GM23248 (cell line): ENCODE data around the gene YBX3. TPM values are rescaled to one million over a fixed set of nuclear protein-coding genes. Genes with fewer than 3 reads are reported as not detected.
A peak's percentile ranks its signal among the peaks of the same experiment; 100 is the strongest.
"Not testable (repeated sequence)": the region's sequence is repeated elsewhere in the genome, so short reads cannot be mapped to it uniquely, and the experiment has no call there.

Experiments used
- DNase-seq: peaks from one replicate; pipeline ENCODE4 v3.0.0-alpha.2; 2015
- H2AFZ ChIP-seq: fragments of 200-600 bp; sonication (generic); 2 replicates; pipeline ENCODE4 v1.6.1; 2016; ENCODE audit warnings: antibody characterized with exemption
- H3F3A ChIP-seq: fragments of 200-600 bp; sonication (generic); 2 replicates; pipeline ENCODE4 v1.6.1; 2016; ENCODE audit warnings: mild to moderate bottlenecking, antibody characterized with exemption, mixed run types; ENCODE audit not compliant: insufficient read depth
- H3K27ac ChIP-seq: fragments of 200-600 bp; sonication (generic); 2 replicates; pipeline ENCODE4 v1.5.1; 2016; ENCODE audit warnings: mild to moderate bottlenecking
- H3K27me3 ChIP-seq: fragments of 200-600 bp; sonication (generic); replicated peaks from 2 replicates; pipeline ENCODE4 v1.6.1; 2016; ENCODE audit warnings: mild to moderate bottlenecking; ENCODE audit not compliant: insufficient read depth
- H3K36me3 ChIP-seq: fragments of 200-600 bp; sonication (generic); 2 replicates; pipeline ENCODE4 v1.6.1; 2016; ENCODE audit warnings: low read depth, mild to moderate bottlenecking
- H3K4me1 ChIP-seq: fragments of 200-600 bp; sonication (generic); 2 replicates; pipeline ENCODE4 v1.6.1; 2016; ENCODE audit warnings: mild to moderate bottlenecking; ENCODE audit not compliant: insufficient read depth
- H3K4me2 ChIP-seq: fragments of 200-600 bp; sonication (generic); one replicate; pipeline ENCODE4 v1.6.1; 2016; ENCODE audit warnings: mild to moderate bottlenecking; ENCODE audit not compliant: unreplicated experiment
- H3K4me3 ChIP-seq: fragments of 200-600 bp; sonication (generic); 2 replicates; pipeline ENCODE4 v1.5.1; 2016; ENCODE audit warnings: mild to moderate bottlenecking
- H3K79me2 ChIP-seq: fragments of 200-600 bp; sonication (generic); 2 replicates; pipeline ENCODE4 v1.6.1; 2016; ENCODE audit warnings: mild to moderate bottlenecking; ENCODE audit not compliant: insufficient read depth
- H3K9ac ChIP-seq: fragments of 200-600 bp; sonication (generic); 2 replicates; pipeline ENCODE4 v1.6.1; 2016; ENCODE audit warnings: mild to moderate bottlenecking
- H3K9me2 ChIP-seq: fragments of 200-600 bp; sonication (generic); 2 replicates; pipeline ENCODE4 v1.6.1; 2016; ENCODE audit warnings: mixed run types, mild to moderate bottlenecking, moderate library complexity; ENCODE audit not compliant: insufficient read depth
- H3K9me3 ChIP-seq: fragments of 200-600 bp; sonication (generic); one replicate; pipeline ENCODE4 v1.6.1; 2017; ENCODE audit warnings: low read depth
- H4K20me1 ChIP-seq: fragments of 200-600 bp; sonication (generic); 2 replicates; pipeline ENCODE4 v1.6.0; 2016; ENCODE audit not compliant: insufficient read depth
- EZH2 ChIP-seq: fragments of 200-600 bp; sonication (generic); IDR thresholded peaks from 2 replicates; pipeline ENCODE4 v1.6.1; 2018; ENCODE audit warnings: antibody characterized with exemption, mild to moderate bottlenecking; ENCODE audit not compliant: insufficient read depth, poor library complexity, severe bottlenecking
- EZH2phosphoT487 ChIP-seq: fragments of 200-600 bp; sonication (generic); IDR thresholded peaks from 2 replicates; pipeline ENCODE4 v1.6.1; 2018; ENCODE audit warnings: antibody characterized with exemption, moderate library complexity, mild to moderate bottlenecking, low read depth; ENCODE audit not compliant: insufficient read depth
- WGBS, 2 experiments: methylation state at CpG; one replicate each; pipeline ENCODE4 v1.1.6; 2015 to 2017; ENCODE audit warnings: low lambda C conversion rate in 2 of 2, low coverage in 1 of 2; ENCODE audit errors: missing lambda C conversion rate in 2 of 2; 5-methylcytosine and 5-hydroxymethylcytosine counted together
- in situ Hi-C: fragments of 300-500 bp; cut with MboI; formaldehyde crosslinking; loops from 2 replicates; pipeline ENCODE4 v1.15.0; 2020
- polyA plus RNA-seq: library from polyadenylated mRNA; unstranded; fragments of >200 nt; fragmentation: Nextera tagmentation; extraction: Ambion mirVana; gene quantifications from 2 replicates; pipeline ENCODE4 v1.2.1, GENCODE V29; 2016
- total RNA-seq: library from RNA; depleted of rRNA; stranded (reverse); fragments of >200 nt; shearing (Covaris generic); gene quantifications from 2 replicates; pipeline ENCODE4 v1.2.3, GENCODE V29; 2014

The YBX3 gene
- total and polyA plus RNA-seq, 2 experiments from 2014 or later, result 108 to 215 TPM

DNA sequence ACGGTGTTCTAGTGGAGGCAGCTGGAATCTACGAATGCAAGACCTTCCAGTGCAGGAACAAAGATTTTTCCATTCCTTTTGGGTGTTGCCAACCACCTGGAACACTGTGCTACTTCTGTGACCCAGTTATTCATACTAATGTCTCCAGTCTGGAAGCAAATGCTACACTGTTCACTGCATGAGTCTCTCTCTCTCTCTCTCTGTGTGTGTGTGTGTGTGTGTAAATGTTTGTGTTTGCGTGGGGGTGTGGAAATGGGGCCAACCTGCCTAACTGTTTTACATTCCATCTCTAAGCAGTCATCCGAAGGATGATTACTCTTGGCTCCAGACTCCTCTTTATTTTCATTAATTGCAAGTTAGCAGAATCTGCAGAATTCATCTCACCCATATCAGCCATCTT, 29.9 kb upstream of the YBX3 start:
- Histone ChIP-seq H4K20me1 (no peaks in the 10 kb centered on the region), H3K4me2 (no peak overlapping the region), H2AFZ (no peak overlapping the region), H3K4me3 (no peak overlapping the region), H3K27me3 (no peaks in the 10 kb centered on the region), H3K36me3 (no peaks in the 10 kb centered on the region), H3K4me1 (peaks cover 13% of the 10 kb centered on the region), H3K27ac (no peak overlapping the region), H3F3A (no peaks in the 10 kb centered on the region), H3K9me3 (no peaks in the 10 kb centered on the region), H3K79me2 (no peaks in the 10 kb centered on the region), H3K9me2 (no peaks in the 10 kb centered on the region), H3K9ac (no peak overlapping the region)
- peak; percentile 76 for DNase-seq
- TF ChIP-seq EZH2 (no peak), EZH2phosphoT487 (no peak)
- WGBS, 2 experiments, result 4% methylated on average over 4 of the region's 4 CpGs
- in situ Hi-C loops, result loop anchor here (10.0 kb wide), 1 partner anchor 518 kb away; no protein-coding TSS in a partner anchor

GRCh38 chr12:10750385-10750727, 27.2 kb upstream of the YBX3 start:
- Histone ChIP-seq H3K27ac (no peak overlapping the region), H3K4me3 (no peak overlapping the region), H4K20me1 (no peaks in the 10 kb centered on the region), H3F3A (no peaks in the 10 kb centered on the region), H3K9me2 (no peaks in the 10 kb centered on the region), H3K4me1 (peaks cover 13% of the 10 kb centered on the region), H3K36me3 (no peaks in the 10 kb centered on the region), H3K4me2 (peak overlapping the region; percentile 42), H3K9ac (no peak overlapping the region), H3K9me3 (no peaks in the 10 kb centered on the region), H3K27me3 (no peaks in the 10 kb centered on the region; the same call in 1 of the 2 replicates), H3K79me2 (no peaks in the 10 kb centered on the region), H2AFZ (peak overlapping the region; percentile 93)
- in situ Hi-C loops, result loop anchor here (10.0 kb wide), 1 partner anchor 516 kb away; no protein-coding TSS in a partner anchor
- TF ChIP-seq EZH2 (no peak), EZH2phosphoT487 (no peak)
- WGBS, 2 experiments, result 0% methylated on average over 4 of the region's 4 CpGs
- no peak for DNase-seq

DNA sequence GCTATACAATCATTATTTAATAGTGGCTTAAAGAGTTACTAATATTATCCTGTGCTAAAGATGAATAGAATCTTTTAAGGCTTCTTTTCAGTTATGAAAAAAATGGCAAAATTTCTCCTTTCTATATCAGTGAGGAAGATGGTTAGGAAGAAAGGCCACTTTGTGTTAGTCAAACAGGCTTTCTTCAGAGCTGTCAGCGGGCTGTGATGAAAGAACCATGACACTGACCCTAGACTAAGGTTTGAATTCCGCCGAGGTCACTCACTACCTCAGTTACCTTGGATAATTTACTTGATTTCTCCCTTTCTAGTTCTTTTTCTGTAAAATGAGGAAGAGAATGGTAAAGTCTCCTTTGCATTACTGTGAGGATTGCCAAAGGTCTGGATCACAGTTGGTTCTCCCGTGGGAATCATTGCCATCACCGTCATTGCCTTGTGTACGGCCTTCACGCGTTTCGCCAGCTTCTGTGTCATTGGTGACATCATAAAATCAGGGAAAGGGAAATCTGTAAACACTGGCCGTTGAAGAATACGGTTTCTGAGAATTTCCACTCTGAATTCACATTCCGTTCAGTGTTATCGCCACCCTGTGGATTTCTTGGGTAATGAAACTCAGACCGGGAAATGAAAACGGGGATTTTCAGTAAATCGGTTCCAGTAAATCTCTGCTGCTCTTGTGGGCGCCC, 26.7 kb upstream of the YBX3 start:
- peak overlapping the region; percentile 55 for H3K4me3 ChIP-seq
- peak overlapping the region; percentile 79 for H3K4me2 ChIP-seq
- no peaks in the 10 kb centered on the region for H3K36me3 ChIP-seq
- H2AFZ ChIP-seq, result peak overlapping the region; percentile 93
- H3F3A ChIP-seq, result no peaks in the 10 kb centered on the region
- peak overlapping the region; percentile 32 for H3K27ac ChIP-seq
- no peaks in the 10 kb centered on the region for H3K9me3 ChIP-seq
- no peaks in the 10 kb centered on the region for H3K9me2 ChIP-seq
- H3K4me1 ChIP-seq, result peaks cover 13% of the 10 kb centered on the region
- no peaks in the 10 kb centered on the region for H4K20me1 ChIP-seq
- H3K9ac ChIP-seq, result peak overlapping the region; percentile 67
- no peak for TF ChIP-seq EZH2phosphoT487
- no peak for TF ChIP-seq EZH2
- 10 to 14% methylated on average over 17 of the region's 17 CpGs for WGBS, 2 experiments
- H3K27me3 ChIP-seq, result no peaks in the 10 kb centered on the region; the same call in 1 of the 2 replicates
- in situ Hi-C loops, result loop anchor here (10.0 kb wide), 1 partner anchor 515 kb away; no protein-coding TSS in a partner anchor
- DNase-seq, result peak; percentile 96
- no peaks in the 10 kb centered on the region for H3K79me2 ChIP-seq

GRCh38 chr12:10747730-10748129, 24.6 kb upstream of the YBX3 start:
- in situ Hi-C loops, result no loop called here
- 54 to 60% methylated on average over 11 of the region's 11 CpGs for WGBS, 2 experiments

GRCh38 chr12:10743420-10743819, 20.3 kb upstream of the YBX3 start:
- H3K4me3 ChIP-seq, H3K9ac ChIP-seq, H3K9me2 ChIP-seq, H3K27ac ChIP-seq, H3K27me3 ChIP-seq, H3F3A ChIP-seq, in situ Hi-C loops, H4K20me1 ChIP-seq, H3K9me3 ChIP-seq, H3K79me2 ChIP-seq, H3K36me3 ChIP-seq, H2AFZ ChIP-seq, H3K4me1 ChIP-seq, DNase-seq, H3K4me2 ChIP-seq: not testable (repeated sequence)
- 55 to 62% methylated on average over 6 of the region's 6 CpGs for WGBS, 2 experiments

More at GRCh38 chr12:10747730-10748129, 24.6 kb upstream of the YBX3 start:
- Histone ChIP-seq H3K9me2 (no peaks in the 10 kb centered on the region), H3K27ac (no peak overlapping the region), H3K27me3 (no peaks in the 10 kb centered on the region; the same call in 1 of the 2 replicates), H3K36me3 (no peaks in the 10 kb centered on the region), H3K9ac (no peak overlapping the region), H3K4me1 (peaks cover 3% of the 10 kb centered on the region; the same call in 1 of the 2 replicates), H3K4me3 (no peak overlapping the region), H3K79me2 (no peaks in the 10 kb centered on the region), H3K9me3 (no peaks in the 10 kb centered on the region), H4K20me1 (no peaks in the 10 kb centered on the region), H3K4me2 (no peak overlapping the region), H3F3A (no peaks in the 10 kb centered on the region), H2AFZ (no peak overlapping the region)
- no peak for DNase-seq
- TF ChIP-seq EZH2 (no peak), EZH2phosphoT487 (no peak)
